Fibroblast of skin of back (primary cell): ENCODE measurements around the gene HEXD.
"Not testable (repeated sequence)": the region's sequence is repeated elsewhere in the genome, so short reads cannot be mapped to it uniquely, and the experiment has no call there.

Source experiments
- DNase-seq: peaks from one replicate; pipeline ENCODE4 v3.0.0-alpha.2; 2013

Gene HEXD

GRCh38 chr17:82382220-82382932 lies 35.8 kb upstream of the HEXD start:
- DNase-seq, result not testable (repeated sequence)

- no peak for DNase-seq
These were observed 35.3 kb upstream of the HEXD start for GRCh38 chr17:82382933-82383255.

GRCh38 chr17:82383411-82383810 lies 34.7 kb upstream of the HEXD start:
- no peak for DNase-seq

GRCh38 chr17:82384051-82384729 lies 34.0 kb upstream of the HEXD start:
- no peak for DNase-seq

GRCh38 chr17:82384730-82385481 lies 33.2 kb upstream of the HEXD start:
- peak; percentile 49 for DNase-seq

- no peak for DNase-seq
These were observed 32.4 kb upstream of the HEXD start for GRCh38 chr17:82385559-82386254.

GRCh38 chr17:82386255-82386831 lies 31.8 kb upstream of the HEXD start:
- peak; percentile 22 for DNase-seq

- no peak for DNase-seq
These were observed 31.1 kb upstream of the HEXD start for GRCh38 chr17:82386881-82387704.

GRCh38 chr17:82387705-82388106 lies 30.4 kb upstream of the HEXD start:
- DNase-seq, result no peak

GRCh38 chr17:82388223-82388921 lies 29.8 kb upstream of the HEXD start:
- no peak for DNase-seq

- no peak for DNase-seq
These were observed 29.2 kb upstream of the HEXD start for GRCh38 chr17:82388922-82389283.

GRCh38 chr17:82389379-82389778 lies 28.8 kb upstream of the HEXD start:
- peak; percentile 16 for DNase-seq

- DNase-seq, result no peak
These were observed 27.9 kb upstream of the HEXD start for GRCh38 chr17:82390015-82390859.

- no peak for DNase-seq
These were observed 27.2 kb upstream of the HEXD start for GRCh38 chr17:82390860-82391435.

- DNase-seq, result no peak
These were observed 26.6 kb upstream of the HEXD start for GRCh38 chr17:82391496-82392066.

- no peak for DNase-seq
These were observed 25.8 kb upstream of the HEXD start for GRCh38 chr17:82392209-82392920.

- DNase-seq, result no peak
These were observed 25.2 kb upstream of the HEXD start for GRCh38 chr17:82392941-82393340.

- DNase-seq, result no peak
These were observed 23.9 kb upstream of the HEXD start for GRCh38 chr17:82394278-82394677.
